Prostate gland (tissue), 2 donors: ENCODE measurements around the gene TPSD1.

Experiments used
- POLR2A ChIP-seq: fragments of 450-650 bp; IDR thresholded peaks from one replicate; pipeline ENCODE4 v1.6.1; 2016; ENCODE audit warnings: antibody characterized with exemption, mild to moderate bottlenecking
- POLR2AphosphoS5 ChIP-seq: sonication (generic); formaldehyde crosslinking; IDR thresholded peaks from one replicate; pipeline ENCODE4 v1.6.1; 2017; ENCODE audit warnings: antibody characterized with exemption
- TF ChIP-seq, protein P1 (sequence below), 4 experiments: fragments of 200-600 bp in 2 of 4; fragments of 450-650 bp in 2 of 4; sonication (generic) in 2 of 4; IDR thresholded peaks; 1 replicate in 3 of 4; 2 replicates in 1 of 4; pipeline ENCODE4 v1.5.1; 2016 to 2019; ENCODE audit warnings: antibody characterized with exemption in 4 of 4, mild to moderate bottlenecking in 2 of 4, moderate library complexity in 2 of 4

DNA sequence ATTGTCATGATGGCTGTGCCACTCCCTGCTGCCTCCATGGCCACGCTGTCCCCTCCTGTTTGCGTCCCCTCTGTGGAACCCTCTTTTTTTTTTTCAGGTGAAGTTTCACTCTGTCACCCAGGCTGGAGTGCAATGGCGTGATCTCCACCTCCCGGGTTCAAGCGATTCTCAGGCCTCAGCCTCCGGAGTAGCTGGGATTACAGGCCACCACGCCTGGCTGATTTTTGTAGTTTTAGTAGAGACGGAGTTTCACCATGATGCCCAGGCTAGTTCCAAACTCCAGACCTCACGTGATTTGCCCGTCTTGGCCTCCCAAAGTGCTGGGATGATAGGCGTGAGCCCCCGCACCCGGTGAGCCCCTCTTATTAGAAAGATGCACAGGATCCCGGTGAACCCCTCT, 42.5 kb downstream of the TPSD1 start:
- TF ChIP-seq, protein P1, sequence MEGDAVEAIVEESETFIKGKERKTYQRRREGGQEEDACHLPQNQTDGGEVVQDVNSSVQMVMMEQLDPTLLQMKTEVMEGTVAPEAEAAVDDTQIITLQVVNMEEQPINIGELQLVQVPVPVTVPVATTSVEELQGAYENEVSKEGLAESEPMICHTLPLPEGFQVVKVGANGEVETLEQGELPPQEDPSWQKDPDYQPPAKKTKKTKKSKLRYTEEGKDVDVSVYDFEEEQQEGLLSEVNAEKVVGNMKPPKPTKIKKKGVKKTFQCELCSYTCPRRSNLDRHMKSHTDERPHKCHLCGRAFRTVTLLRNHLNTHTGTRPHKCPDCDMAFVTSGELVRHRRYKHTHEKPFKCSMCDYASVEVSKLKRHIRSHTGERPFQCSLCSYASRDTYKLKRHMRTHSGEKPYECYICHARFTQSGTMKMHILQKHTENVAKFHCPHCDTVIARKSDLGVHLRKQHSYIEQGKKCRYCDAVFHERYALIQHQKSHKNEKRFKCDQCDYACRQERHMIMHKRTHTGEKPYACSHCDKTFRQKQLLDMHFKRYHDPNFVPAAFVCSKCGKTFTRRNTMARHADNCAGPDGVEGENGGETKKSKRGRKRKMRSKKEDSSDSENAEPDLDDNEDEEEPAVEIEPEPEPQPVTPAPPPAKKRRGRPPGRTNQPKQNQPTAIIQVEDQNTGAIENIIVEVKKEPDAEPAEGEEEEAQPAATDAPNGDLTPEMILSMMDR (IDR thresholded peaks at IDR 0.05), result no peak
- TF ChIP-seq POLR2AphosphoS5, result no peak
- TF ChIP-seq POLR2A, result no peak
